Measurements from ENCODE around the gene CLTB. TPM values are rescaled to one million over a fixed set of nuclear protein-coding genes. Genes with fewer than 3 reads are reported as not detected.

CLTB gene, protein sequence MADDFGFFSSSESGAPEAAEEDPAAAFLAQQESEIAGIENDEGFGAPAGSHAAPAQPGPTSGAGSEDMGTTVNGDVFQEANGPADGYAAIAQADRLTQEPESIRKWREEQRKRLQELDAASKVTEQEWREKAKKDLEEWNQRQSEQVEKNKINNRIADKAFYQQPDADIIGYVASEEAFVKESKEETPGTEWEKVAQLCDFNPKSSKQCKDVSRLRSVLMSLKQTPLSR
- 86.3 and 98.0 TPM in 2 replicates for total RNA-seq

GRCh38 chr5:176415952-176416924, at the start of gene CLTB:
Gene CLTB (minus strand): TSS chr5:176416539. CDS start chr5:176416363, 176 bp downstream.

GRCh38 chr5:176447978-176448608, 31.8 kb upstream of the CLTB start, which contains the start of gene FAF2:
Gene FAF2 (plus strand): TSS chr5:176448385. CDS start chr5:176448408, 23 bp downstream.

DNA sequence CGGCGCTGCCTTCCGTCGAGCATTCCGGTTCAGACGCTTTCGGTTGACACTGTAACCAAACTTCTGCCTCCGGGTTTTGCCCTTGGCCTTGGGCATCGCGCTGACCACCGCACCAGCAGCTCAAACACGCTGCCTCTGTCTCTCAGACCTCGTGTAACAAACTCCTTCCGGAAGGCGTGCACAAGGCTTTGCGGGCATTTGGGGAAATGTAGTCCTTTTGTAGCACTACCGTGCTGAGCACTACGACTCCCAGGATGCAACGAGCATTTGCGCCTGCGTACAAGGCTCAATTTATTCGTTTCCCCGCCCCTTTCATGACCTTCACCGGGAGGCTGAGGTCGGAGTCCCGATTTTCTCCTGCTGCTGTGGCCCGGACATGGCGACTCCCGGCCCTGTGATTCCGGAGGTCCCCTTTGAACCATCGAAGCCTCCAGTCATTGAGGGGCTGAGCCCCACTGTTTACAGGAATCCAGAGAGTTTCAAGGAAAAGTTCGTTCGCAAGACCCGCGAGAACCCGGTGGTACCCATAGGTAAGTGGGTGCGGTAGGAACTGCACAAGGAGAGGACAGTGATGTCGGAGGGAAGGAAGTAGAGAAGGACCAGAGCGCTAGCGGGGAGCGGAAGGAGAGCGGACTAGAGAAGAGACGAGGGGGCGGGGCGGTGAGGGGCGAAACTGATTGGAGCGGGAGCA, 27.8 kb downstream of the CLTB start, which contains the start of the genes HIGD2A and NOP16:
TSS of gene HIGD2A (plus strand) at position 308 of the 691 bp plus-strand sequence. CDS start at position 377, 69 bp downstream.
TSS of gene NOP16 (minus strand) at position 155 of the 691 bp plus-strand sequence. CDS start at position 96, 59 bp downstream.

DNA sequence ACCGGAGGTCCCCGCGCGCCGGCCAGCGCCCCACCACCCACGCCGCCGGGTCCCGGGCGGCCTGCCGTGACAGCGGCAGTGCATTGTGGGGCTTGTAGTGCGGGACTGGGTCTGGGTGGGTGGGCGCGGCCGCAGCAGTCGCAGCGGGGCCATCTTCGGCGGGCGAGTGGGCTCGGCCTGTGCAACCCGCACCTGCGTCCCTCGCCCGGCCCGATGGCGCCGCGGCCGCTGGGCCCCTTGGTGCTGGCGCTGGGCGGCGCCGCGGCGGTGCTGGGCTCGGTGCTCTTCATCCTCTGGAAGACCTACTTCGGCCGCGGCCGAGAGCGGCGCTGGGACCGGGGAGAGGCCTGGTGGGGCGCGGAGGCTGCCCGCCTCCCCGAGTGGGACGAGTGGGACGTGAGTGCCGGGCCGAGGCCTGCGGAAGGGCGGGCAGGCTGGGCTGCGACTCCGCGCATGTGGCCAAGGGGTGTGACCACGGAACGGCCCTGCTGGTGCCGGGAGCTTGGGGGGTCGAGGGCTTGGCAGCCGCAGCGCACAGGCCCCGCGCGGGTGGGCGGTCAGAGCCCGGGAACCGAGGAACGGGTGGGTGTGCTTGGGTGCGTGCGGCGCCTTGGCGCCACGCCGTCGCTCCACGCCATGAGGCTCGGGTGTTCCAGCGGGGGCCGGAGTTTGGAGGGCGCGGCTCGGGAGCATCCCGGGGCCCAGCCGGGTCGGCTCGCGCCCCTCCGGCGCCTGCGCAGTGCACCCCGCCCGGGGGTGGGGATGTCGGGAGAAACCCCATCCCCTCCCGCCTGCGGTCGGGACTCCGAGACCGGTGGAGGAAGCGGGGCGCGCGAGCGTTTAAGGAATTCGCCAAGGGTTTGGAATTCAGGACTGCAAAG, 50.7 kb downstream of the CLTB start, which contains the start of gene ARL10:
TSS of gene ARL10 (plus strand) at position 137 of the 881 bp plus-strand sequence. CDS start at position 214, 77 bp downstream.

GRCh38 chr5:176361437-176362232, 54.7 kb downstream of the CLTB start, which contains the start of gene KIAA1191:
Gene KIAA1191 (minus strand): TSS chr5:176361764. CDS start chr5:176359508, 2,256 bp downstream.

Other genes with a start within 250 kb of the CLTB start
- gene SIMC1, start 178.1 kb downstream of the CLTB start, total RNA-seq, result 7.0 and 11.5 TPM in 2 replicates
- 88.3 and 144 TPM in 2 replicates for gene KIAA1191, start 54.8 kb downstream of the CLTB start, total RNA-seq
- 5.6 and 8.7 TPM in 2 replicates for gene ARL10, start 51.1 kb downstream of the CLTB start, total RNA-seq
- 13.3 and 19.3 TPM in 2 replicates for gene NOP16, start 27.9 kb downstream of the CLTB start, total RNA-seq
- 85.7 and 124 TPM in 2 replicates for gene HIGD2A, start 27.8 kb downstream of the CLTB start, total RNA-seq
- 32.7 and 35.2 TPM in 2 replicates for gene FAF2, start 31.8 kb upstream of the CLTB start, total RNA-seq
- gene RNF44, start 120.9 kb upstream of the CLTB start, total RNA-seq, result 2.9 and 4.9 TPM in 2 replicates
- not detected in 2 replicates for gene CDHR2, start 132.8 kb upstream of the CLTB start, total RNA-seq
- 2.7 and 3.7 TPM in 2 replicates for gene GPRIN1, start 193.6 kb upstream of the CLTB start, total RNA-seq
- gene SNCB, start 214.0 kb upstream of the CLTB start, total RNA-seq, result not detected in 2 replicates
- not detected in 2 replicates for gene EIF4E1B, start 214.1 kb upstream of the CLTB start, total RNA-seq
- 19.1 and 27.4 TPM in 2 replicates for gene TSPAN17, start 230.9 kb upstream of the CLTB start, total RNA-seq